ENCODE data around the gene SCAF1. TPM values are rescaled to one million over a fixed set of nuclear protein-coding genes. Genes with fewer than 3 reads are reported as not detected.

The SCAF1 gene
- total and polyA plus RNA-seq, 2 donors (not counting 1 experiment from before 2014, with no cell fraction given): 17.1 to 68.3 TPM

DNA sequence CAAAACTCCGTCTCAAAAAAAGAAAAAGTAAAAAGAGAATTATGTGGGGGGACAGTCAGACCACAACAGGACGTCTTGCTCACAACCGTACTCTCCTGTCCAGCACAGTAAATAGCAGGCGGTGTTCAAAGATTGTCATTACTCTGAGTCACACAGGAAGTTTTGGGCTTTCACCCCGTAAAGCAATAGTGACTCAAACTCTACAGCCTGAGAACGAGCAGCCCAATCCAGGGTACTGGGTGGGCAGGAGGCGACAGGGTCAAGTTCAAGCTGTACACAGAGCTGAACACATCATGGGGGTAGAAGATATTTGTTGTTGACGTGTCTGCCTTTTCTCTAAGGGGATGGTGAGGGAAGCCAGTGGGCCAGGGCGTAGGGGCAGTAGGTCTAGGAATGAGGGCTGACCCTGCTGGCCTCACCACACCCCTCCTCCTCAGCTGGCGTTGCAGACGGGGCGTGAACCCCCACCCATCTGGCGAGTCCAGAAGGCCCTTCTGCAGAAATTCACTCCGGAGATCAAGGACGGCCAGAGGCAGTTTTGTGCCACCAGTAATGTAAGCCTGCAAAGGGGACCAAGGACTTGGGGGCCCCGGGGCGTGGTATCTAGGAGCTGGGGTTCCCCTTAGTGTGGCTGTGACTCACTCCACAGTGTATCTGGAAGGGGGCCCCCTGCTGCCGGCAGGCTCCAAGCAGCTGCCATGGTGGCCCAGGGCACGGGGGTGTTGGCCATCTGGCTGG lies 27.7 kb upstream of the SCAF1 start:
- DNase-seq (no peak), ATAC-seq (ENCODE audit: low read depth) (no peak)
- no peaks in the 10 kb centered on the region for H3K4me1 ChIP-seq (ENCODE audit: control insufficient read depth in 2 of 2, insufficient read depth in 2 of 2, low read length in 2 of 2)
- WGBS (ENCODE audit: insufficient coverage): 88% methylated on average over 16 of the region's 19 CpGs
- Mint-ChIP-seq H3K4me3 (peak overlapping the region; percentile 32), H3K27me3 (no peaks in the 10 kb centered on the region), H3K27ac (peak overlapping the region; percentile 70), H3K4me1 (peaks cover 9% of the 10 kb centered on the region), H3K9me3 (ENCODE audit: insufficient read depth) (no peaks in the 10 kb centered on the region)
- no peak for TF ChIP-seq EZH2 (IDR thresholded peaks at IDR 0.05; ENCODE audit: borderline replicate concordance, insufficient read depth, low read depth, low read length, poor library complexity, severe bottlenecking)
- TF ChIP-seq, protein P1, sequence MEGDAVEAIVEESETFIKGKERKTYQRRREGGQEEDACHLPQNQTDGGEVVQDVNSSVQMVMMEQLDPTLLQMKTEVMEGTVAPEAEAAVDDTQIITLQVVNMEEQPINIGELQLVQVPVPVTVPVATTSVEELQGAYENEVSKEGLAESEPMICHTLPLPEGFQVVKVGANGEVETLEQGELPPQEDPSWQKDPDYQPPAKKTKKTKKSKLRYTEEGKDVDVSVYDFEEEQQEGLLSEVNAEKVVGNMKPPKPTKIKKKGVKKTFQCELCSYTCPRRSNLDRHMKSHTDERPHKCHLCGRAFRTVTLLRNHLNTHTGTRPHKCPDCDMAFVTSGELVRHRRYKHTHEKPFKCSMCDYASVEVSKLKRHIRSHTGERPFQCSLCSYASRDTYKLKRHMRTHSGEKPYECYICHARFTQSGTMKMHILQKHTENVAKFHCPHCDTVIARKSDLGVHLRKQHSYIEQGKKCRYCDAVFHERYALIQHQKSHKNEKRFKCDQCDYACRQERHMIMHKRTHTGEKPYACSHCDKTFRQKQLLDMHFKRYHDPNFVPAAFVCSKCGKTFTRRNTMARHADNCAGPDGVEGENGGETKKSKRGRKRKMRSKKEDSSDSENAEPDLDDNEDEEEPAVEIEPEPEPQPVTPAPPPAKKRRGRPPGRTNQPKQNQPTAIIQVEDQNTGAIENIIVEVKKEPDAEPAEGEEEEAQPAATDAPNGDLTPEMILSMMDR (IDR thresholded peaks at IDR 0.05): no peak
- H3K9ac ChIP-seq (ENCODE audit: low read length): no peak overlapping the region
- H3K36me3 ChIP-seq (replicated peaks in 1 of 2; ENCODE audit: control extremely low read depth in 1 of 2, control insufficient read depth in 1 of 2, extremely low read depth in 1 of 2, insufficient read depth in 2 of 2, low read length in 1 of 2): peaks cover 11 to 73% of the 10 kb centered on the region in 2 experiments
- peaks cover 83% of the 10 kb centered on the region for H4K20me1 ChIP-seq (ENCODE audit: control insufficient read depth, insufficient read depth, low read length, poor library complexity, severe bottlenecking)
- no peaks in the 10 kb centered on the region for H3K27me3 ChIP-seq (replicated peaks in 1 of 4; ENCODE audit: control extremely low read depth in 1 of 4, control insufficient read depth in 3 of 4, insufficient read depth in 4 of 4, low read length in 3 of 4)
- H2AFZ ChIP-seq (ENCODE audit: insufficient read depth, low read depth, low read length, poor library complexity, severe bottlenecking): no peak overlapping the region
- POLR2A ChIA-PET: no interaction called here
- no peak overlapping the region for H3K4me3 ChIP-seq (ENCODE audit: control extremely low read depth in 1 of 5, extremely low read depth in 1 of 5, insufficient read depth in 1 of 5, low read depth in 2 of 5, low read length in 4 of 5)
- H3K9me3 ChIP-seq (ENCODE audit: control extremely low read depth in 1 of 3, control insufficient read depth in 2 of 3, insufficient read depth in 1 of 3, low read length in 2 of 3): peaks cover 0 to 11% (median 0%) of the 10 kb centered on the region in 3 donors
- H3K27ac ChIP-seq (ENCODE audit: low read length in 2 of 2): no peak overlapping the region
- CTCF ChIA-PET: no interaction called here
- peaks cover 65% of the 10 kb centered on the region for H3K79me2 ChIP-seq (ENCODE audit: control insufficient read depth, insufficient read depth, low read length)
- no peak overlapping the region for H3K4me2 ChIP-seq (replicated peaks; ENCODE audit: low read depth, low read length, poor library complexity, severe bottlenecking)
- intact Hi-C loops (cut with micrococcal nuclease): no loop called here

DNA sequence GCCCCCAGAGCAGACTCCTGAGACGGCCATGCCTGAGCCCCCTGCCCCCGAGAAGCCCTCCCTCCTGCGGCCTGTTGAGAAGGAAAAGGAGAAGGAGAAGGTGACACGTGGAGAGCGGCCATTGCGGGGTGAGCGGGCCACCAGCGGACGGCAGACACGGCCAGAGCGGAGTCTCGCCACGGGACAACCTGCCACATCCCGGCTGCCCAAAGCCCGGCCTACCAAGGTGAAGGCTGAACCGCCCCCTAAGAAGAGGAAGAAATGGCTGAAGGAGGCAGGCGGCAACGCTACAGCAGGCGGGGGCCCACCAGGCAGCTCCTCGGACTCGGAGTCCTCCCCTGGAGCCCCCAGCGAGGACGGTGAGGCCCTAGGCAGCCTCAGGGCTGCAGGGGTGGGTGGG lies 26.1 kb upstream of the SCAF1 start:
- CTCF ChIA-PET: no interaction called here
- no peaks in the 10 kb centered on the region for H3K9me3 Mint-ChIP-seq (ENCODE audit: insufficient read depth)
- Histone ChIP-seq H4K20me1 (ENCODE audit: control insufficient read depth, insufficient read depth, low read length, poor library complexity, severe bottlenecking) (peaks cover 79% of the 10 kb centered on the region), H3K36me3 (replicated peaks in 1 of 2; ENCODE audit: control extremely low read depth in 1 of 2, control insufficient read depth in 1 of 2, extremely low read depth in 1 of 2, insufficient read depth in 2 of 2, low read length in 1 of 2) (peaks cover 11 to 75% of the 10 kb centered on the region in 2 experiments), H3K4me3 (ENCODE audit: control extremely low read depth in 1 of 5, extremely low read depth in 1 of 5, insufficient read depth in 1 of 5, low read depth in 2 of 5, low read length in 4 of 5) (no peak overlapping the region), H3K4me1 (ENCODE audit: control insufficient read depth in 2 of 2, insufficient read depth in 2 of 2, low read length in 2 of 2) (no peaks in the 10 kb centered on the region), H3K4me2 (replicated peaks; ENCODE audit: low read depth, low read length, poor library complexity, severe bottlenecking) (no peak overlapping the region), H3K27ac (ENCODE audit: low read length in 2 of 2) (no peak overlapping the region), H3K9me3 (ENCODE audit: control extremely low read depth in 1 of 3, control insufficient read depth in 2 of 3, insufficient read depth in 1 of 3, low read length in 2 of 3) (peaks cover 0 to 11% (median 0%) of the 10 kb centered on the region in 3 donors), H3K79me2 (ENCODE audit: control insufficient read depth, insufficient read depth, low read length) (peaks cover 58% of the 10 kb centered on the region), H2AFZ (ENCODE audit: insufficient read depth, low read depth, low read length, poor library complexity, severe bottlenecking) (no peak overlapping the region), H3K27me3 (replicated peaks in 1 of 4; ENCODE audit: control extremely low read depth in 1 of 4, control insufficient read depth in 3 of 4, insufficient read depth in 4 of 4, low read length in 3 of 4) (no peaks in the 10 kb centered on the region), H3K9ac (ENCODE audit: low read length) (no peak overlapping the region)
- H3K4me1 Mint-ChIP-seq: peaks cover 9% of the 10 kb centered on the region
- H3K27ac Mint-ChIP-seq: no peak overlapping the region
- H3K27me3 Mint-ChIP-seq: no peaks in the 10 kb centered on the region
- intact Hi-C loops (cut with micrococcal nuclease): no loop called here
- POLR2A ChIA-PET: no interaction called here
- 98% methylated on average over 20 of the region's 23 CpGs for whole genome bisulfite sequencing (ENCODE audit: insufficient coverage)
- TF ChIP-seq EZH2 (IDR thresholded peaks at IDR 0.05; ENCODE audit: borderline replicate concordance, insufficient read depth, low read depth, low read length, poor library complexity, severe bottlenecking): no peak
- TF ChIP-seq, protein P1 (IDR thresholded peaks at IDR 0.05): no peak
- H3K4me3 Mint-ChIP-seq: no peak overlapping the region
- DNase-seq (no peak), ATAC-seq (ENCODE audit: low read depth) (no peak)
